HepG2 (cell line): ENCODE data around the gene DCTN3. TPM values are rescaled to one million over a fixed set of nuclear protein-coding genes. Genes with fewer than 3 reads are reported as not detected.

Experiments used
- CBX5 ChIP-seq: sonication (generic); formaldehyde crosslinking; IDR thresholded peaks from 2 replicates; pipeline ENCODE4 v1.4.0; 2020; ENCODE audit warnings: missing genetic modification reagents, borderline replicate concordance
- CREB1 ChIP-seq, 2 experiments: fragments of 450-650 bp in 1 of 2; IDR thresholded peaks; 2 replicates each; pipeline ENCODE4 v1.6.1; 2016 to 2017; ENCODE audit warnings: control low read depth in 1 of 2, mild to moderate bottlenecking in 1 of 2, missing compliant biosample characterization in 1 of 2, missing genetic modification characterization in 1 of 2
- FOXC1 ChIP-seq: sonication (generic); formaldehyde crosslinking; IDR thresholded peaks from 2 replicates; pipeline ENCODE4 v1.8.0; 2022; ENCODE audit warnings: mild to moderate bottlenecking, missing genetic modification reagents, borderline replicate concordance
- GRHL1 ChIP-seq: sonication (generic); formaldehyde crosslinking; conservative IDR thresholded peaks from 2 replicates; pipeline ENCODE4 v1.8.0; 2022; ENCODE audit warnings: missing genetic modification reagents
- HHEX ChIP-seq: IDR thresholded peaks from 2 replicates; pipeline ENCODE4 v1.6.1; 2016; ENCODE audit warnings: control low read depth
- HNRNPUL1 ChIP-seq: fragments of 200-400 bp; formaldehyde crosslinking; IDR thresholded peaks from 2 replicates; pipeline ENCODE4 v1.6.1; 2017; ENCODE audit warnings: low read depth, mild to moderate bottlenecking, low read length, moderate library complexity
- IRF2 ChIP-seq: IDR thresholded peaks from 2 replicates; pipeline ENCODE4 v1.6.1; 2018; ENCODE audit warnings: missing genetic modification reagents, missing compliant biosample characterization
- ISX ChIP-seq: sonication (generic); formaldehyde crosslinking; conservative IDR thresholded peaks from 2 replicates; pipeline ENCODE4 v1.5.0; 2020; ENCODE audit warnings: missing genetic modification reagents
- KMT2A ChIP-seq: sonication (generic); formaldehyde crosslinking; IDR thresholded peaks from 2 replicates; pipeline ENCODE4 v1.4.0; 2020; ENCODE audit warnings: missing genetic modification reagents
- MXI1 ChIP-seq: IDR thresholded peaks from 3 replicates; pipeline ENCODE4 v1.6.1; 2012; ENCODE audit warnings: low read depth, low read length, inconsistent platforms, borderline replicate concordance
- SOX13 ChIP-seq, 3 experiments: fragments of 450-650 bp in 1 of 3; sonication (generic) in 1 of 3; formaldehyde crosslinking in 1 of 3; IDR thresholded peaks in 2 of 3; conservative IDR thresholded peaks in 1 of 3; 2 replicates each; pipeline versions ENCODE4 v1.5.0 to v1.6.1; 2016 to 2020; ENCODE audit warnings: antibody characterized with exemption in 1 of 3, mild to moderate bottlenecking in 1 of 3, missing compliant biosample characterization in 1 of 3, missing genetic modification reagents in 1 of 3, moderate library complexity in 1 of 3
- TSC22D2 ChIP-seq: sonication (generic); formaldehyde crosslinking; IDR thresholded peaks from 2 replicates; pipeline ENCODE4 v1.5.1; 2020; ENCODE audit warnings: missing genetic modification reagents, mild to moderate bottlenecking, borderline replicate concordance
- ZMYM3 ChIP-seq: sonication (generic); formaldehyde crosslinking; IDR thresholded peaks from 2 replicates; pipeline ENCODE4 v1.5.1; 2020; ENCODE audit warnings: mild to moderate bottlenecking, missing genetic modification reagents
- ZNF263 ChIP-seq: sonication (generic); formaldehyde crosslinking; IDR thresholded peaks from 2 replicates; pipeline ENCODE4 v1.4.0; 2020; ENCODE audit warnings: missing genetic modification reagents
- ZNF326 ChIP-seq: sonication (generic); formaldehyde crosslinking; IDR thresholded peaks from 2 replicates; pipeline ENCODE4 v1.4.0; 2020; ENCODE audit warnings: missing genetic modification reagents, borderline replicate concordance
- ZNF674 ChIP-seq: sonication (generic); formaldehyde crosslinking; IDR thresholded peaks from 2 replicates; pipeline ENCODE4 v1.5.0; 2020; ENCODE audit warnings: low read depth, mild to moderate bottlenecking, missing genetic modification reagents
- ZNF747 ChIP-seq: sonication (generic); formaldehyde crosslinking; IDR thresholded peaks from 2 replicates; pipeline ENCODE4 v1.8.1; 2023; ENCODE audit warnings: missing genetic modification reagents, mild to moderate bottlenecking, borderline replicate concordance
- ZNF879 ChIP-seq: sonication (generic); formaldehyde crosslinking; IDR thresholded peaks from 2 replicates; pipeline ENCODE4 v1.8.1; 2023; ENCODE audit warnings: missing genetic modification reagents
- ZSCAN25 ChIP-seq: sonication (generic); formaldehyde crosslinking; IDR thresholded peaks from 2 replicates; pipeline ENCODE4 v1.8.0; 2022; ENCODE audit warnings: mild to moderate bottlenecking, missing genetic modification reagents
- polyA plus RNA-seq, 8 experiments: library from polyadenylated mRNA; depleted of rRNA in 3 of 8; stranded (reverse) in 7 of 8; unstranded in 1 of 8; fragments of >200 nt; fragmentation: Illumina TruSeq in 4 of 8; extraction: Trizol in 4 of 8; gene quantifications; 2 replicates each; pipeline versions ENCODE4 v1.2.1 to v1.2.3, GENCODE V29; 2011 to 2016; ENCODE audit warnings: low read depth in 4 of 8, missing spikeins in 1 of 8, mixed read lengths in 1 of 8; ENCODE audit not compliant: insufficient read depth in 1 of 8
- total RNA-seq, 5 experiments: library from RNA; depleted of rRNA; stranded (reverse); fragments of >200 nt; fragmentation: Illumina TruSeq; extraction: Trizol; gene quantifications; 2 replicates each; pipeline ENCODE4 v1.2.3, GENCODE V29; 2016; ENCODE audit warnings: low read depth in 1 of 5
- TF ChIP-seq, protein P1 (sequence below): sonication (generic); formaldehyde crosslinking; IDR thresholded peaks from 2 replicates; pipeline ENCODE4 v1.4.0; 2020; ENCODE audit warnings: missing genetic modification reagents, borderline replicate concordance

DCTN3 gene
- total and polyA plus RNA-seq, 2 of the 13 experiments (the other 11 are each of a cell fraction or from before 2014, with no cell fraction given) = 27.4 to 34.5 TPM

GRCh38 chr9:34620061-34620994 lies at the start of gene DCTN3 (continued):
- TF ChIP-seq GRHL1 (CRISPR knock-in tag) (no peak), ZNF263 (CRISPR knock-in tag) (no peak), HNRNPUL1 (no peak), ZNF674 (CRISPR knock-in tag) (no peak), CREB1 (IDR thresholded peaks at IDR 0.05) (peak; percentile 87), CREB1 (CRISPR knock-in tag; IDR thresholded peaks at IDR 0.05) (peak; percentile 97), ISX (no peak), CBX5 (peak; percentile 23; the same call in 1 of the 2 replicates), ZNF747 (CRISPR knock-in tag) (no peak), SOX13 (IDR thresholded peaks at IDR 0.05) (no peak), SOX13 (CRISPR knock-in tag; conservative IDR thresholded peaks at IDR 0.05 in 1 of 2, IDR thresholded peaks at IDR 0.05 in 1 of 2) (0 out of 4 replicates have a peak, but pooled peaks of 1 of the 2 experiments have one; percentile 16), ZSCAN25 (no peak), ZMYM3 (CRISPR knock-in tag) (no peak), HHEX (CRISPR knock-in tag) (0 out of 2 replicates have a peak, but pooled peaks have one; percentile 51), KMT2A (CRISPR knock-in tag) (0 out of 2 replicates have a peak, but pooled peaks have one; percentile 49), FOXC1 (CRISPR knock-in tag) (no peak), MXI1 (0 out of 3 replicates have a peak, but pooled peaks have one; percentile 43), ZNF326 (CRISPR knock-in tag) (no peak), IRF2 (CRISPR knock-in tag) (no peak), TSC22D2 (no peak), ZNF879 (no peak)
- TF ChIP-seq, protein P1, sequence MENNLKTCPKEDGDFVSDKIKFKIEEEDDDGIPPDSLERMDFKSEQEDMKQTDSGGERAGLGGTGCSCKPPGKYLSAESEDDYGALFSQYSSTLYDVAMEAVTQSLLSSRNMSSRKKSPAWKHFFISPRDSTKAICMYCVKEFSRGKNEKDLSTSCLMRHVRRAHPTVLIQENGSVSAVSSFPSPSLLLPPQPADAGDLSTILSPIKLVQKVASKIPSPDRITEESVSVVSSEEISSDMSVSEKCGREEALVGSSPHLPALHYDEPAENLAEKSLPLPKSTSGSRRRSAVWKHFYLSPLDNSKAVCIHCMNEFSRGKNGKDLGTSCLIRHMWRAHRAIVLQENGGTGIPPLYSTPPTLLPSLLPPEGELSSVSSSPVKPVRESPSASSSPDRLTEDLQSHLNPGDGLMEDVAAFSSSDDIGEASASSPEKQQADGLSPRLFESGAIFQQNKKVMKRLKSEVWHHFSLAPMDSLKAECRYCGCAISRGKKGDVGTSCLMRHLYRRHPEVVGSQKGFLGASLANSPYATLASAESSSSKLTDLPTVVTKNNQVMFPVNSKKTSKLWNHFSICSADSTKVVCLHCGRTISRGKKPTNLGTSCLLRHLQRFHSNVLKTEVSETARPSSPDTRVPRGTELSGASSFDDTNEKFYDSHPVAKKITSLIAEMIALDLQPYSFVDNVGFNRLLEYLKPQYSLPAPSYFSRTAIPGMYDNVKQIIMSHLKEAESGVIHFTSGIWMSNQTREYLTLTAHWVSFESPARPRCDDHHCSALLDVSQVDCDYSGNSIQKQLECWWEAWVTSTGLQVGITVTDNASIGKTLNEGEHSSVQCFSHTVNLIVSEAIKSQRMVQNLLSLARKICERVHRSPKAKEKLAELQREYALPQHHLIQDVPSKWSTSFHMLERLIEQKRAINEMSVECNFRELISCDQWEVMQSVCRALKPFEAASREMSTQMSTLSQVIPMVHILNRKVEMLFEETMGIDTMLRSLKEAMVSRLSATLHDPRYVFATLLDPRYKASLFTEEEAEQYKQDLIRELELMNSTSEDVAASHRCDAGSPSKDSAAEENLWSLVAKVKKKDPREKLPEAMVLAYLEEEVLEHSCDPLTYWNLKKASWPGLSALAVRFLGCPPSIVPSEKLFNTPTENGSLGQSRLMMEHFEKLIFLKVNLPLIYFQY (CRISPR knock-in tag) = no peak
